GM03348 (cell line): ENCODE results near the gene MAGEA12.
"Not testable (repeated sequence)": the region's sequence is repeated elsewhere in the genome, so short reads cannot be mapped to it uniquely, and the experiment has no call there.

Experiments
- DNase-seq: peaks from one replicate; pipeline ENCODE4 v3.0.0; 2012; ENCODE audit warnings: low spot score

MAGEA12 gene

DNA sequence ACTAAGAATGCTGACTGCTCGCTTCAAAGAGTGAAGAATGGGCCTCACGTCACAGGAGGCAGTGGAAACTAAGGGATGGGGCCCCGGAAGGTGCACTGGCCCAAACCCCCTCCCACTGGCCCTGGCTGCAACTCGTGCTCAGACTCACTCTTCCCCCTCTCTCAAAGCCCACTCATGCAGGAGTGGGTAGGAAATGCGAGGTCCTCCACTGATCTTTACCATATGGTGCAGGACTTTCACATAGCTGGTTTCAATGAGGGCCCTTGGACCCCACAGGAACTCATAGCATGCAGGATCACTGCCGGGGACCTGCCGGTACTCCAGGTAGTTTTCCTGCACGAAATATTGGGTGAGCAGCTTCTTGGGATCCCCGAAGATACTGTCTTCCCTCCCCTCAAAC, 33.0 kb downstream of the MAGEA12 start:
- not testable (repeated sequence) for DNase-seq

DNA sequence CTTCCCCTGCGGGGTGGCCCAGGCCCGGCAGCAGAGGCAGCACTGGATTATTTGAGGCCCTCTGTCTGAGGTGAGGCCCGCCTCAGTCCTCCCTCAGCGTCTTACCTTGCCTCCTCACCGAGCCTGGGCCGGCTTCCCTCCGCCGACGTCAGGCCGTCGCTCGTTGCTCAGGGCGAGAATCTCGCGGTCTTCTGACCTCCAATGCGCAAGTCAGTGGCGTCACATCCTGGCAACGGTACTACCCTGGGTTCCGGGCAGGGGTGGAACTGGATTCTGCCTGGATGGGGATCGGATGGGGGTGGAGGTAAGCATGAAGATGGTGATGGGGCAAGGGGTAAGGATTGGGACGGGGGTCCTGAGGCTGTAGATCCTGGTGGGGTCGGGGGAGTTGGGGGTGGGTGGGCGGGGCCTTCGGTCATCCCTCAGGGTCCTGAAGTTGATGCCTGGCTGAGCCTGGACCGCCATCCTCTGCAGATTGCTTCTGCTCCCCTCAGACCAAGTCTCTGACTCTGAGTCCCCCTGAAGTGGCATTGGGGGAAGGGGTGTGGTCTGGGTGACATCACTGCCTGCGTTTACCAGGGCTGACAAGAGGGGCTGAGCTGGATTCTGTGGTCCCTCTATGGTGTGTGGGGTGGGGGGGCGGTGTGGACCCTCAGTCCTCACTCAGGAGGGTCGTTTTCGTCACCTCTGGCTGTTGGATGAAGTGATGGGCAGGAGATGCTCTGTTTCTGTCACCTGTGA, 36.2 kb downstream of the MAGEA12 start, which contains the start of gene MAGEA6:
Gene MAGEA6 (minus strand): TSS at position 141 of the 741 bp plus-strand sequence. CDS start 2,039 bp downstream, outside the sequence.
- not testable (repeated sequence) for DNase-seq

DNA sequence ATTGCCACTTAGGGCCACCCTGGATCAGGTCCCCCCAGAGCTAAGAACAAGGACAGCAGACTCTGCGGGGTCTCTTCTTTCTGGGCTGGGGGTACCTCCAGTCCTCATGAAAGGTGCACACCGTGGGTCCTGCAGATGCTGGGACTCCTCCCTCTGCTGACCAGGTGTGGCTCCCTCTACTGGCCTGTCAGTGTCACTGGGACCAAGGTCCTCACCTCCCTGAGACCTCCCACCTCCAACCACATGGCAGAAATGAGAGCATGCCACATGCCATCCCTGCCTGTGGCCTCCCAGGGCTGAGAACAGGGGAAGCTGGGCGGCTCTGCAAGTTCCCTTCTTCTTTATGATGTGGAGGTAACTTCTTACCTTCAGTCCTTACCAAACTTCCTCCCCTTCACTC, 53.5 kb downstream of the MAGEA12 start:
- DNase-seq = not testable (repeated sequence)
